Right atrium auricular region (tissue), 2 donors: ENCODE measurements around the gene CRHR1. TPM values are rescaled to one million over a fixed set of nuclear protein-coding genes. Genes with fewer than 3 reads are reported as not detected.

Source experiments
- DNase-seq: peaks from one replicate; pipeline ENCODE4 v3.0.0-alpha.2; 2019; ENCODE audit warnings: low spot score
- H3K27ac ChIP-seq, 2 donors: fragments of 200-600 bp; sonication (generic); 1 replicate in 1 of 2; 2 replicates in 1 of 2; pipeline ENCODE4 v1.5.1; 2016 to 2019
- H3K27me3 ChIP-seq, 2 donors: fragments of 200-600 bp; sonication (generic); one replicate each; pipeline versions ENCODE4 v1.5.1 to v1.6.0; 2017 to 2019
- H3K36me3 ChIP-seq: fragments of 200-600 bp; sonication (generic); one replicate; pipeline ENCODE4 v1.5.1; 2016
- H3K4me1 ChIP-seq, 2 donors: fragments of 200-600 bp; sonication (generic); one replicate each; pipeline versions ENCODE4 v1.5.1 to v1.6.0; 2017 to 2019
- H3K4me3 ChIP-seq, 2 donors: fragments of 200-600 bp; sonication (generic); 1 replicate in 1 of 2; 2 replicates in 1 of 2; pipeline ENCODE4 v1.5.1; 2017 to 2019; ENCODE audit warnings: mild to moderate bottlenecking in 1 of 2, moderate library complexity in 1 of 2
- H3K9me3 ChIP-seq, 2 donors: fragments of 200-600 bp; sonication (generic); one replicate each; pipeline ENCODE4 v1.5.1; 2019
- total RNA-seq, 2 donors: library from RNA; depleted of rRNA; stranded (reverse); fragments of >200 nt; gene quantifications; one replicate each; pipeline ENCODE4 v1.1.0, GENCODE V29; 2016
- TF ChIP-seq, protein P1 (sequence below), 2 donors: fragments of 200-600 bp; sonication (generic); IDR thresholded peaks; one replicate each; pipeline ENCODE4 v1.5.1; 2019; ENCODE audit warnings: antibody characterized with exemption in 2 of 2

Gene CRHR1
- total RNA-seq, 2 donors from 2014 or later, result not detected

DNA sequence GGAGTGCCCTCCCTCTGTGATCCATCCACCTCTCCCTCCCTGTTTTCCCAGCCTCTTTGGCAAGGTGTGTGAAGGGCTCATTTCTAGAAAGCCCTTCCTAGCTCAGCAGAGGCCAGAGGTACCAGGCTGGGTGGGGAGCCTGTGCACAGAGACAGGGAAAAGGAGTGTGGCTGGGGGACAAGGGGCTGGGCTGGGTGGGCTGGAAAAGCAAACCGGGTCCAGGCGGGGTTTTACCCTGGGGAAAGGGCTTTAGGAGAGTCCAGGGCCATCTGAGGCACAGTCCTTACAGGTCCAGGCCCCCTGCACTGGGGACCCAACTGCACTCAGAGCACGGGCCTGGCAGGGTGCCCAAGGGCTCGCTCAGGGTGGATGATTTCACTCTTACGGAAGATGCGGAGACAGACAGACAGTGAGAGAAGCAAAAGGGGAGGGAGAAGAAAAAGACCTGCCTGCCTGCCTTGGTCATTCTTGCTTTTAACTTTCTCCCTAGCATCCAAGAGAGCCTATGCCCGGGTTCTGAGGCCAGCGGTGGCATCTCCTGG, 7.0 kb downstream of the CRHR1 start:
- H3K4me3 ChIP-seq, result no peak overlapping the region
- no peaks in the 10 kb centered on the region for H3K36me3 ChIP-seq
- no peak overlapping the region for H3K27ac ChIP-seq
- no peaks in the 10 kb centered on the region for H3K9me3 ChIP-seq
- H3K4me1 ChIP-seq, result no peaks in the 10 kb centered on the region
- no peaks in the 10 kb centered on the region for H3K27me3 ChIP-seq
- DNase-seq, result no peak
- TF ChIP-seq, protein P1, sequence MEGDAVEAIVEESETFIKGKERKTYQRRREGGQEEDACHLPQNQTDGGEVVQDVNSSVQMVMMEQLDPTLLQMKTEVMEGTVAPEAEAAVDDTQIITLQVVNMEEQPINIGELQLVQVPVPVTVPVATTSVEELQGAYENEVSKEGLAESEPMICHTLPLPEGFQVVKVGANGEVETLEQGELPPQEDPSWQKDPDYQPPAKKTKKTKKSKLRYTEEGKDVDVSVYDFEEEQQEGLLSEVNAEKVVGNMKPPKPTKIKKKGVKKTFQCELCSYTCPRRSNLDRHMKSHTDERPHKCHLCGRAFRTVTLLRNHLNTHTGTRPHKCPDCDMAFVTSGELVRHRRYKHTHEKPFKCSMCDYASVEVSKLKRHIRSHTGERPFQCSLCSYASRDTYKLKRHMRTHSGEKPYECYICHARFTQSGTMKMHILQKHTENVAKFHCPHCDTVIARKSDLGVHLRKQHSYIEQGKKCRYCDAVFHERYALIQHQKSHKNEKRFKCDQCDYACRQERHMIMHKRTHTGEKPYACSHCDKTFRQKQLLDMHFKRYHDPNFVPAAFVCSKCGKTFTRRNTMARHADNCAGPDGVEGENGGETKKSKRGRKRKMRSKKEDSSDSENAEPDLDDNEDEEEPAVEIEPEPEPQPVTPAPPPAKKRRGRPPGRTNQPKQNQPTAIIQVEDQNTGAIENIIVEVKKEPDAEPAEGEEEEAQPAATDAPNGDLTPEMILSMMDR (IDR thresholded peaks at IDR 0.05), result no peak

DNA sequence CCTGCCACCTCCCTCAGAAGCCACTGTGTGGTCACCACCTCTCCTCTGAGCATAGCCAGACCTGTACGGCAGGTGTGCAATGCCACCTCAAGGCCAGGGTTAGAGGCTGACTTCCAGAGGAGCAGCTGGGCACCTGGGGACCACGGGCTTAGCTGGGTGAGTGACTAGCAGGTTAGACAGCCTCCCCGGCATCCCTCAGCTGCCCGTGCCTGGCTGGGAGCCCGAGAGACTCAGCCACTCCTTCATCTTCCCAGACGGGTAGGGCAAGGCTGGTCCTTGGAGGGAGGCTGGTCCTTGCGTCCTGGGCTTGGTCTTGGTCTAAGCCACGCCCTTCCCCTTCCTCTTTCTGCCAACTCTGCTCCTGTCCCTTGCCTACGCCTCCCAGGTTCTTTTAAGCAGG, 7.8 kb downstream of the CRHR1 start:
- Histone ChIP-seq H3K4me3 (no peak overlapping the region), H3K27ac (no peak overlapping the region), H3K27me3 (peaks cover 0 to 7% of the 10 kb centered on the region in 2 donors), H3K36me3 (no peaks in the 10 kb centered on the region), H3K9me3 (no peaks in the 10 kb centered on the region), H3K4me1 (no peaks in the 10 kb centered on the region)
- TF ChIP-seq, protein P1 (IDR thresholded peaks at IDR 0.05), result no peak
- no peak for DNase-seq

DNA sequence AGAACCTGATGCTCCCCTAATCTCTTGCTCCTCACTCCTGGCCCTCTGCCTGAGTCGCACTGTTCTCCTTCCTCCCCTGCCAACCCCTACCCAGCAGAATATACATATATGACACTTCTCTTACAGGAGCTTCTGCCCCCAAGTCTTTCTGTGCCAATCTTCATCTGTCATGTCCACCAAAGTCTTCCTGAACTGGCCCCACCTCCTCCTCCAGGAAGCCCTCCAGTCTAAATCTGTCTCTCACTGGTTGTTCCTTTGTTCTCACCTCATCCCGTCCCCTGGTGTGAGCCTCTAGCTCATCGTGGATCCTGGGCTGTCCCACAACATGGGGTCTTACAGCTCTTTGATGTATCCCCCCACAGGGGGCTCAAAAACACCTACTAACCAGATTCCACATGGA, 8.3 kb downstream of the CRHR1 start:
- TF ChIP-seq, protein P1 (IDR thresholded peaks at IDR 0.05), result no peak
- H3K27ac ChIP-seq, result no peak overlapping the region
- DNase-seq, result no peak
- H3K4me3 ChIP-seq, result no peak overlapping the region
- H3K9me3 ChIP-seq, result no peaks in the 10 kb centered on the region
- no peaks in the 10 kb centered on the region for H3K36me3 ChIP-seq
- H3K27me3 ChIP-seq, result peaks cover 0 to 7% of the 10 kb centered on the region in 2 donors
- no peaks in the 10 kb centered on the region for H3K4me1 ChIP-seq

DNA sequence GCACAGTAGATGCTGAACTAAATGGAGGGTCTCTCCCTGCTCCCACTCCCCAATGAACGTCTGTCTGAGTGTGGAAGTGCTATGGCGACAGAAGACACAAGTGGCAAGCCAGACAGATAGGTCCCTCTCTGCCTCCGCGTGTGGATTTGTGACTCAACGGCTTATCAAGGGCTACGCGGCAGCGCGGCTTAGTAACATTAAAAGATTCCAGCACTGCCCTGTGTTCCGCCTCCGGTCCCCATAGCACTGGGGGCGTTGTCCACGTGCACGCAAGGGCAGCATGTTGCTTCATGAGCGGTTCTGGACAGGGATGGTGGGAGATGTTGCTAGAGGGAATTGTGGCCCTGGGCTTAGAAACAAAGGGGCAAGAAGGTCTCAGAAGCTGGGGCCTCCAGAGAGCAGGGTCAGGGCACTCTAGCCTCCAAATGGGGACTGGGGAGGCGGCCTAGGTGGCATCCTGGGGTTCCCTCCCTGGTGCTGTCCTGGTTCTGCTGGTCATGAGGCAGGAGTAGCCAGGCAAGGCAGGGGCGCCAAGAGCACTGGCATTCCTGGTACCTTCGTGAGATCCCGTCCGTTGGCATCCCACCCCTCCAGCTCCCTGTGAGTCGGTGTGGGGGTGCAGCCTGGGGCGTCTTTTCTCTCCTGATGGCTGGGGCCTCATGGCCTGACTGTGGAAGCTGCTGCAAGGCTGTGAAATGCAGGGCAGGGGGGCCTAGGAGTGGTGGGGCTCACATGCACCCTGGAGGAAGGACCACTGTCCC, 9.1 kb downstream of the CRHR1 start:
- H3K9me3 ChIP-seq, result no peaks in the 10 kb centered on the region
- no peak overlapping the region for H3K4me3 ChIP-seq
- peaks cover 0 to 7% of the 10 kb centered on the region in 2 donors for H3K27me3 ChIP-seq
- no peak overlapping the region for H3K27ac ChIP-seq
- TF ChIP-seq, protein P1 (IDR thresholded peaks at IDR 0.05), result no peak
- no peaks in the 10 kb centered on the region for H3K4me1 ChIP-seq
- DNase-seq, result no peak
- no peaks in the 10 kb centered on the region for H3K36me3 ChIP-seq

DNA sequence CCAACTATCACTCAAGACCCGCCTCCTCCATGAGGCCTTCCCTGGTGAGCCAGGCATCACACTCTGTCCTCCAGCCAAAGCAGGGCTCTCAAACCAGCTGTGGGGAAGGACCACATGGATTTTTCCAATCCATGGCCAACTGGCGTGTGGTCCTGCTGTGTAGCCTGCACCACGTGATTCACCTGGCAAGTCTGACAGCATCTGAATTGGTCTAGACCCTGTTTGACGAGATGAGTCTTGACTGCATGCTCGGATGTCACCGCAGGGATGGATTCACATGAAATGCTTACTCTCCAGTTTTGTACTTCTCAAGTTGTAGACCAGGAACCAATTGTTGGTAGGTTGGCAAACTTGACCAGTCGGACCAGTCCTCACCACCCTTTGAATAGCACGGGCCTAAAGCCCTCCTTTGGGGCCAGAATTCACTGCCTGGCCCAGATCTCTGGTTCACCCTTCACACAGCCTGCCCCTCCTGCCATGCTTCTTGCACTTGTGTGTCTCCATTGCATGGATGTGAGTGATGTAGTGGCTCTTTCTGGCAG, 9.9 kb downstream of the CRHR1 start:
- DNase-seq, result no peak

More for the DNA sequence above, 9.9 kb downstream of the CRHR1 start:
- H3K27me3 ChIP-seq, result peaks cover 0 to 7% of the 10 kb centered on the region in 2 donors
- H3K9me3 ChIP-seq, result no peaks in the 10 kb centered on the region
- H3K4me1 ChIP-seq, result no peaks in the 10 kb centered on the region
- H3K36me3 ChIP-seq, result no peaks in the 10 kb centered on the region
- no peak overlapping the region for H3K4me3 ChIP-seq
- TF ChIP-seq, protein P1 (IDR thresholded peaks at IDR 0.05), result no peak
- H3K27ac ChIP-seq, result no peak overlapping the region
